Measurements from ENCODE around the gene NFASC. TPM values are rescaled to one million over a fixed set of nuclear protein-coding genes. Genes with fewer than 3 reads are reported as not detected.

Gene NFASC
- total RNA-seq, 2 donors from 2014 or later: 8.2 to 23.2 TPM

DNA sequence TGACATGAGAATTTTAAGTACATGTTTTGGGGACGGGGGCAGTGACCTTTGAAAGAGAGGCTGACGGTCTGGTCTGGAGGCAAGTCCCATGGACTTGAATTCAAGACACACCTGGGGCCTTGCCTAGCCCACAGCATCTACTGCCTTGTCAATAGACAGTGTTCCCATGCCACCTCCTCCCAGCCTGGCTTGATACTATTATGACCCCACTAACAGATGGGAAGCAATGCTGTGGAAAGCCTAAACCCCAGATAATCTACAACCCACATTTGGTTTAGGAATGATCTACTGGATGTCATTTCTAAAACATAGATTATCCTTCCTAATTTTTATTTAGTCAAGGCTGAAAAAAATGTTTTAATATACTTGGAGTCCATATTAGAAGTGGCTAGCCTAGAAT, 17.8 kb upstream of the NFASC start:
- intact Hi-C loops (cut with DNase I, micrococcal nuclease): no loop called here
- DNase-seq: no peak
- ATAC-seq: no peak

DNA sequence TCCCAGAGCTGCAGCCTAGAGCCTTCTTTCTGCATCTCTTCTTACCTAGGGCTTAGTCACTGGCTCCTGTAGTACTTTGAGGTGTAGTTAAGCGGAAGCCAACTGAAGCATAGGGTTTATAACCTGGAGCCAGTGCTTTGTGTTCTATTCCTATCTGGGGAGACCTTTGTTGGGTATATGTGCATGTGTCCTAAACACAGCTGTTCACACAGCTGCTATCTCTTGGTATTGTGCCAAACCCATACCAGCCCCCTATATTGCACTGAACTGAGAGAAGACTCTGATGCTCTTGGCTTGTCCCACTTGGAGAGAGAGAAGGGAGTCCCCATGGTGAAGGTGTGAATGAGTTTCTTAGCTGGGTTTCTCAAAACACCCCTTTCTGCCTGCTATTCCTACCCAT, 17.2 kb upstream of the NFASC start:
- ATAC-seq: no peak
- intact Hi-C loops (cut with DNase I, micrococcal nuclease): no loop called here
- DNase-seq: no peak

DNA sequence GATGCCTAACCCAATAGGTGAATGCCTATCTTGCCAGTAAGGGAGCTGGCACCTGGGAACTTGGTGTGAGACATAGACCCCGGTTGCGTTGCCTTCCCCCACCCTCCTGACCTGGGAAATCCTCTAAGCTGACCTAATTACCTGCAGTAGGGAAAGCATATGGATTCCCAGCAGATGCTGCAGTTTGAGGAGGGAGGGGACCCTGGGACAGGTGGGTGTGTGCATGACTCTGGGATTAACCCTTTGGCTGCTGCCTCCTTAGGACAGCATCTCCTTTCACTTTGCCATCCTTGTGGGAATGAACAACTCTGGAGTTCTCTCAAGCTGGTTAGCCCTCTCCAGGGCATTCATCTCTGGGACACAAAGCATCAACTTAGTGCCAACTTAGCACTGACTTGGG, 16.4 kb upstream of the NFASC start:
- intact Hi-C loops (cut with DNase I, micrococcal nuclease): no loop called here
- DNase-seq: no peak
- ATAC-seq: no peak

DNA sequence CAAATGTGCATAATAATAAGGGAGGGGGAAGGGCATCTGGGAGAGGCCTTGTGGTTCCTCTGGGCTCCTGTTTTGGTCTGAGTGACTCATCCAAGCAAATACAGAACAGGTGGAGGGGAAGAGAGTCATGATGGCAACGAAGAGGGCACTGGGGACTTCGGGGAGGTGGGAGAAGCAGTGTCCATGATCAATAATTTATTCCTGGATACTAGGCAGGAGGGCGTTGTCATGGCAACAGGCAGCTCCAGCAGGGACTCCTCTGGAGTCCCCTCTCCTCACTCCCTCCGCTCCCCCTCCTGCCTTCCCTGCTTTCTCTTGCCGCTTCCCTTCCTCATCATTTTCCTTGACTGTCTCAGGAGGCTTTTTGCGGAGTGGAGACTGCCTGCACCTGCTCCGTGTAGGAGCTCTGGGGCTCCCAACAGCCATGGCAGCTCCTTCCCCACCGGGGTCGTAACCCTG, 12.3 kb upstream of the NFASC start:
- ATAC-seq (no peak), DNase-seq (no peak)
- intact Hi-C loops (cut with DNase I, micrococcal nuclease): no loop called here

DNA sequence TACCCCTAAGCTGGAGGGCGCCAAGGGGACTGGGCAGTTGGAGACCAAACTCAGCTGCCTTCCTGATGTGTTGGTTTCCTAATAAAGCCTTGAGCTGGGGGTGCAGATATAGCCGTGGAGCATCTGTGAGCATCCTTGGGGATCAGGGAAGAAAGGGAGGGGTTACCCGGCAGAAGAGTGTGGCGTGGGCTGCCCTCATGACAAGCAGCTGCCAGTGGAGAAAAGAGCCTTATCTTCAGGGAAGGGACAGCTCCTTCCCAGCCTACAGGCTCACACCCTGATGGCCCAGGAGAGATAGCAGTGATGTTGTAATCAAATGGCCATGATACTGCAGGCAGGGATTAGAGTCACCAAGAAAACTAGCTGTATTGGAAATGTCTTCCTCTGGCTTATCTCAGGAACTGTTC, 10.8 kb upstream of the NFASC start:
- no peak for DNase-seq
- intact Hi-C loops (cut with DNase I, micrococcal nuclease): no loop called here
- ATAC-seq: no peak

DNA sequence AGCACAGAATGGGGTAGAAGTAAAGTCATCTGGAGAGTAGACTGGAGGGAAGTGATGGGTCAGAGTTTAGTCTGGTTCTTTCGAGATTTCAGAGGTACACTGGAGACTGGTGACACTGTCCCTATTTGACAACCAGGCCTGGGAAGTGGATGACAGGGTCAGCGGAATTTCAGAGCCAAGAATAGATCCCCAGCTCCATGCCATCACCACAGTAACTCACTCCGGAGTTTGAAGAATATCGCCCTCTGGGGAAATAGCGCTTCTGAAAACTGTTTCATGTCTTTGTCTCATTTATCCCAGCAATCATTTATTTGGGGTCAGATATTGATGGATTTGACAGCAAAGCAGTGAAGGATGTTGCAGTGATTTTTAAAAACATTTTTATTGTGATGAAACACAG, 7.6 kb upstream of the NFASC start:
- intact Hi-C loops (cut with DNase I, micrococcal nuclease): no loop called here
- no peak for ATAC-seq
- no peak for DNase-seq

DNA sequence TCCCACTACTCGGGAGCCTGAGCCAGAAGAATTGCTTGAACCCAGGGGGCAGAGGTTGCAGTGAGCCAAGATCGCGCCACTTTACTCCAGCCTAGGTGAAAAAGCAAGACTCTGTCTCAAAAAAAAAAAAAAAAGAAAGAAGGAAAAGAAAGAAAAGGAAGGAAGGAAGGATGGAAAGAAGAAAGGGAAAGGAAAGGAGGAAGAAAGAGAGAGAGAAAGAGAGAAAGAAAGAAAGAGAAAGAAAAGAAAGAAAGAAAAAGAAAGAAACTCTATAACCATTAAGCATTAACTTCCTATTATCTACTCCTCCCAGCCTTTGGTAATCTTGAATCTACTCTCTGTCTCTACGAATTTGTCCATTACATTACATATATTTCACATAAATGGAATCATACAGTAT, 6.9 kb upstream of the NFASC start:
- DNase-seq: no peak
- intact Hi-C loops (cut with DNase I, micrococcal nuclease): no loop called here
- no peak for ATAC-seq

DNA sequence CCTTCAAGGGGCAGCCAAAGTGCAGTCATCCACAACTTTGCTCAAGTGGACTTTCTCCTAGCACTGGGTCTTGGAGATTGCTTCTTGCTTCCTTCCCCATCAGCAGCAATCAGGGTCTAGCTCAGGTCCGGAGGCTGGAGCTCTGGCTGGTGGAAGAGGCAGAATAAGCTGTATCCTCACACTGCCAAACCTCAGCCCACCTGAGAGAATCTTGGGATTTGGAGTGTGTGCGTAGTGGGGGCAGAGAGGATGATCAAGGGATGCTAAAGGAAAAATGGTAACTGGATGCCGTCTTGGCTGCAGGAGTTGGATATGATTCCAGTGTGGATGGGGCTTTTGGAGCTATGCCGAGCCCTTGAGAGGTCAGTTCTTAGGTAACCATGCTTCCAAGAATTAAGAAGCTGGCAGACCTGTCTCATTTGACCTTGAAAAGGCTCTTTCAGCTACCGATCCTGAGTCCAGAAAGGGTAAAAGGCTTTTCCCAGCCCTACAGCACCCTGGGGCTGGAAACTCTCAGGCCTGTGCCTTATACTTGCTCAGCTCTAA, 4.5 kb upstream of the NFASC start:
- intact Hi-C loops (cut with DNase I, micrococcal nuclease): no loop called here
- ATAC-seq: no peak
- DNase-seq: no peak

DNA sequence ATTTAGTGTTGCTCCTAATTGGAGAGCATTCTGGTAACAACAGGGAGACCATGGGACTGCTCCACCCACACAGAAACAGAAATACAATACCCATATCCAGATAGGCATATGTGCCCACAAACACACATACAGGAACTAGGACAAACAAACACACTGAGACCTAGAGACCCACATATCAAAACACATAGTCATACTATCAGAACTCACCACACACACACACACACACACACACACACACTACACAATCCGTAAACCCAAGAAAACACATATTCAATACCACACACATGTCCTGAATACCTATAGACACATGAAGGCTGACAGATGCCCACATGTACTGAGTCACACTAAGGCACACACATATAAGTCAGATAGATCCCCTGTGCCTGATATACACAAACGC, 3.5 kb upstream of the NFASC start:
- DNase-seq: no peak
- intact Hi-C loops (cut with DNase I, micrococcal nuclease): no loop called here
- no peak for ATAC-seq

DNA sequence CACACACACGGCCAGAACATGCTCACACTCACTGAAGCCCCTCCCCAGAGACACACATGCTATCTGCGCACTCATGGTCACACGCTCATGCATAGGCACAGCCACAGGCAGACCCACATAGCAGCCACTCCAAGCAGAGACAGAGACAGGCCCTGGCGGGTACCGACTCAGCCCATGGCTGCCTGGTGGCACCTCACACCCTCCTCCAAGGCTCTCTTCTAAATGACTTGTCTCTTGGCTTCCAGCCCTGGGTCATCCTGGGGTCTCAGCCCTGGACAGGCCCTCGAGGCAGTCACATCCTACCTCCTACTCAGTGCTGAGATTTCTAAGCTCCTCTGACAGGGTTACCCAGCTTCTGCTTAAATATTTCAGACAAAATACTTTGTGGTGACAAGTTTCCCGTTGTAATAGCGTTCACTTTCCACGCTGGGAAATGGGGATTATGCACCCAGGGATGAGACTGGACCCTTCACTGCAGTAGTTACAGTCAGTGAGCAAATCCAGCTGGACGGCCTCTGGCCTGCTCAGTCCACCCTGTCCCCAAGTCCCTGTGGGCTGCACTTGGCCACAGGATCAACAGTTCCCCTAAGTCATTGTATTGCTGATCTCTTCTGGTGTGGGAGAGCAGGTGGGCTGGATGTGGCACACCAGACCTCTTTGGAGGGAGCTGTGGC, 2.9 kb upstream of the NFASC start:
- no peak for ATAC-seq
- DNase-seq: no peak
- intact Hi-C loops (cut with DNase I, micrococcal nuclease): no loop called here

DNA sequence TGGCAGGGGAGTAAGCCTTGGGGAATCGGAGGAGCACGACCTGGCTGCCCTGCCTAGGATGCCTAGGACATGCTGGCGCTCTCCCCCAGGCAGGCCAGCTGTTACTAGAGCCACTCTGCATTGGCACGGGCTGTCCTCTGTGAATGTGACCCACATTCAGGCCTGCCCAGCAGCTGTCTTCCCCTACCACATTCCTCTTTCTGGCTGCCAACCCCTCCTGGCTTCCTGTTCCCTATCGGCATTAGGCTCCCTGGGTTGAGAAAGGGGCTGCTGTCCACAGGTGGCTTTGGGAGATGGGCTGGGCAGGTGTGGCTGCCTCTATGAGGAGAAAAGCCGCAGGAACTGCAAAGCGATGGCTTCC, 2.3 kb upstream of the NFASC start:
- intact Hi-C loops (cut with DNase I, micrococcal nuclease): no loop called here
- no peak for ATAC-seq
- DNase-seq: no peak

DNA sequence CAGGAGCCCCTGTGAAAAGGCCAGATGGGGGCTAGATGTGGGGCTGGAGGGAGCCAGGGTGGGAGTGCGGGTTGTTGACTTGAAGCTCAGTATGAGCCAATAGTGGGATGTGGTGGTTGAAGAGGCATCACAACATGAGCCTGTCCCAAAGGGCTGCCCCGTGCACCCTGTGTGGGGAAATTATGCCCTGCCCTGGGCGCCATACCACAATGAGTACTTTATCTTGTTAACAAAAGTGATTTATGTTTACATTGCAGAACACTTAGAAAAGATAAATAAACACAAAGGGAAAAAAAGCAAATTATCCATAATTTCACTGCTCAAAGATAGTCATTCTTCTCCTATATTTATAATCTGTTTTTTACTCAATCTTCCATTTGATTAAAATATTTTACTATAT, 1.6 kb upstream of the NFASC start:
- intact Hi-C loops (cut with DNase I, micrococcal nuclease): no loop called here
- DNase-seq (no peak), ATAC-seq (no peak)

DNA sequence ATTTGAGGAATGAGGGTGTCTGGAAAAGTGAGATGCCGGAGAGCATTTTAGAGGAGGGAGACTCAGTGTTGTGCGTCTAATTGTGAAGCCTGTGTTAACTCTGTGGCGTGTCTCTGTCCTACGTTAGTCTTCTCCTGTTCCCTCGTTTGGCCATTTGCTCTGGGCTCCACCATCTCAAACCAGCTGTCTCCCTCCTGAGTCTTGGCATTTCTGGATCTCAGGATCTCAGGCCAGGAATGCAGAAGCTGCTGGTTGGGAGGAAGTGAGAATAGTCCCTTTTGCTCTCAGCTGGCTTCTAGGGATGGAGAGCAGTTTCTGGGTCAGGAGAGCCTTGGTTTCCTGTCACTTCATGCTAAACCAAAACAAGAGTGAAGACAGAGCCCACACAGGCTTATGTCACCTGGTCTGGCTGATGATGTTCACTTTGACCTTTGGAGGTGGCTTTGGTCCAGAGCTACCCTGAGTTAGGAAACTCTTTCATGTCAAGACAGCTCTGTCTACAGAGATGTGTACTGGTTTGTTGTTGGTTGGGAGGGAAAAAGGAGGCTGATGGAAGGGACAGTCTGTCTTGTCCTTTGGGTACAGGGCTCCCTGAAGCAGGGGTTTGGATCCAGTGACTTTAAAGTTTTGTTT, 859 bp downstream of the NFASC start:
- intact Hi-C loops (cut with DNase I, micrococcal nuclease): no loop called here
- ATAC-seq (no peak), DNase-seq (no peak)

DNA sequence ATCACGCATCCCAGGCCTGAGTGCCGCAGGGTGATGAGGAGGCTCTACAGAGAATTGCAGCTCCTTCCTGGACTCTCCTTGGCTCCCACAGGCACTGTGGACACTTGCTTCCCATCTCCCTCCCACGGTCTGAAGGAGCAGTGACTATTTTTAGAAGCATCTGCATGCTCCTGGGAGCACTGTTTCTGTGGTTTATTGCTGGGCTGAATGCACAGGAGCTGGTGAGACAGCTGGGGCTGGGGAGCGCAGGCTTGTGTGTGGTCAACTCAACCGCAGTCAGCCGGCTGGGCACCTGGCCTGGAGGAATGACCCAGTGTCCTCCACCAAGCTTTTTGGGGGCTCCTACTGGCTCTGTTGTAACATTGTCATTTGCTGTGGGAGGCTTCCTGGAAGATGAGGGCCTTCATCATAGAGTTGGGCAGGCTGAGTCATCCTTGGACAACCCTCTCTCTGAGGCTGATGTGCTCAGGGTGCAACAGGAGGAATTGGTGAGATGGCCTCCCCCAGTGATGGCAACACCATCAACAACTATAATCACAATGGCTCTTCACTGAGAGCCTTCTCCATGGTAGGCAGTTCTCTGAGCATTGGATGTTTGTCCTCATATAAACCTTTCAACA, 1.7 kb downstream of the NFASC start:
- intact Hi-C loops (cut with DNase I, micrococcal nuclease): no loop called here
- no peak for ATAC-seq
- no peak for DNase-seq

DNA sequence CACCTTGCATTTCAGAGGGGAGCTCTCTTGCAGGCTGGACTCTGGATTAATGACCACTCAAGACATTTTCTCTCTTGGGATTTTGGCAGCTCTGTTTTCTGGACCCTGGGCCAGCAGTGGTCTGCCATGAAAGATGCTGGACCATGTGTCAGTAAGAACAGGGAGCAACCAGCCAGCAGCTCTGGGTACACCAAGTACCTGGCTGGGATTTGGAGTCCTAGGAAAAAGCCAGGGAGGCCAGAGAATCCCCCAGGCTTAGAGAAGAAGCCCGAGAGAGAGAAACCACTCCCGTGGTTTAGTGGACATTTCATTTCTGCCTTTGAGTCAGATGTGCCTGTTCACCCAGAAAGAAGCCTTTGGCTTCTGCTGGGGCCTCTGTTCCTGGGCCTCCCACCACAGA, 2.5 kb downstream of the NFASC start:
- intact Hi-C loops (cut with DNase I, micrococcal nuclease): no loop called here
- no peak for DNase-seq

DNA sequence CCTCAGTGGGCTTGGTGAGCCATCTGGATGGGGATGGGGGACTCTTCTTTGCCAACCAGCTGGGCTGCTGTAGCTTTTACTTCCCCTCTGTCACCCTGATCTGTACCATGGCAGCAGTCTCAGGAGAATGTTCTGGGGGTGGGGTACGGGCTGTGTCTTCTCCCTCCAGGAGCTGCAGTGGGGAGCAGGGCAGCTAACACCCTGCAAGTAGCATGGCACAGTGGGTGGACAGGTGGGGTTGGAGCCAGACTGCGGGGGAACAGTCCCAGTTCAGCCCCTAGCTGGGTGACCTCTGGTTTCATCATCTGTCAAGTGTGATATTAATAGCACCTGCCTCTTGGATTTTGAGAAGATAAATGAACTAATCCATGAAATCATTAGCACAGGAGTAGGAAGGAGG, 3.1 kb downstream of the NFASC start:
- intact Hi-C loops (cut with DNase I, micrococcal nuclease): no loop called here
- DNase-seq: no peak
- no peak for ATAC-seq

More for the DNA sequence above, 2.5 kb downstream of the NFASC start:
- ATAC-seq: no peak

DNA sequence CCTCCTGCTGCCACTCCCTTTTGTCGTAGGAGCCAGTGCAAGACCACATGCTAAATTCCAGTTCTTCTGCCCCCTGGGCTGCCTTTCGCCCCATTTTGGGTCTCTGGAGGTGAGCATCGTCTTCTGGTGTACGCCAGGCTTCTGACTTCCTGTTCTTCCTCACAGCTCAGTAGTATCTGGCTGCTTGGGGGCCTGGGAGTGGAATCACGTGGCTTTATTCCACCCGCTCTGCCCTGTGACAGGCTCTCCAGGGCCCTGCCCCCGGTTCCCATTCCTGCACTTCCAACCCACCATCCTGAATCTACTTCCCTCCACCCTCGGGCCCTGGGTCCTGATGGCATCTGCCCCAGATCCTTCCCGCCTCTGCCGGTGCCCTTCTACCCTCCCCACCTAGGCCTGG, 3.6 kb downstream of the NFASC start:
- ATAC-seq (no peak), DNase-seq (no peak)
- intact Hi-C loops (cut with DNase I, micrococcal nuclease): no loop called here

DNA sequence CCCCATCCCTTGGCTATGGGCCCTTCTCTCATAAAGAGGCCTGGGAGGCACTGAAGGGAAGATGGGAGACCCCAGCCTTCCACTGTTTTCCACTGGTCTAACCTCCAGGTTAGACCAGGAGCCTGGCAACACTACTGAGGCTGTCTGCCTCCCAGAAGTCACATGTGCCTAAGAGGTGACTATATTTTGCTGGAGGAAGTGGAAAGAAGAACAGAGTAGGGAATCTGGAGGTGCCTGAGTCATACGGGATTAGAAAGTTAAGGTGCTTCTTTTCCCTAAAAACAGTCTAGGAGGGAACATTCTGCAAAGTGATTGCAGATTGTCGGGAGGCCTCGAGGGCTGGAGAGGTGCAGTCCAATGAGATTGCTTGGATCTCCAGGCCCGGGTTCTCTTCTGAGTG, 4.6 kb downstream of the NFASC start:
- DNase-seq (no peak), ATAC-seq (no peak)
- intact Hi-C loops (cut with DNase I, micrococcal nuclease): no loop called here

DNA sequence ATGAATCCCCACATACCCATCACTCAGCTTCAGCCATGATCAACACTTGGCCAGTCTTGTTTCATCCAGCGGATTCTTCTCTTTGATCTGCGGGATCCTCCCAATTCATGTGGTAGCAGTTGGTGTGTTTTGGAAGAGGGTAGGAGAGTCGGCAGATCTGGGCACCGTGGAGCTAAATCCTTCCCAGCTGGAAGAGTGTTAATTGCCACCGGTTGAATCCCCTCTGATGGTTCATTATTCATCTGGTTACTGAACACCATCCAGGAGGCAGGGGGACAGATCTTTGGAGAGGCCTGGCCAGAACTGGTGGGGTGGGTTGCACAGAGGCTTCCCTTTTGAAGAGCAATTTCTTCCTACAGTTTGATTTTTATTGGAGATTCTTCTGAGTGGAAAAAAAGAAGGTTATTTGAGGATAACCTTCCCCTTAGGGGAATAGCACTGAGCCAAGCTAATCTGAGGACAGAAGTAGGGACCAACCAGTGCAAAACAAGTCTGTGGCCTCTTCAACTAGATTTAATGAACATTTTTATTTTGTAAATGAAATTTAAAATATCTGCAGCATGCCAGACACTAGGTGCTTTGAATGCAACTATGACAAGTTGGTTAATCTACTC, 8.1 kb downstream of the NFASC start:
- intact Hi-C loops (cut with DNase I, micrococcal nuclease): no loop called here
- ATAC-seq (no peak), DNase-seq (no peak)

DNA sequence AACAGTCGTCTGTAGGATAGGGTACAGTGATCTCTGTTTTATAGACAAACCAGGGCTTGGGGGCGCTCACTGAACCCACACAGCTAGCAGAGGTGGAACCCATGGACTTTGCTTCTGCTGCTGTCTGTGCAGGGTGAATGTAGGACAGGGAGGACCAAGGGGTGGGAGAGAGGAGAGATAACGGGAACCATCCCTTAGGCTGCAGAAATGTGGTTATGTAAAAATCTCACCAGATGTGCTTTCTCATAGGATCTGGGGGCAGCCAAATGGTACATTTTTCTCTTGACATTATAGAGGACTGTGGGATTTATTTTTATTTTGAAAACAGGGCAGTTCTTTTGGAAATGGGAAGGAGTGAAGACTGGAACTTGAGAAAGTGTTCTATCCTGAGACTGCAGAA, 8.7 kb downstream of the NFASC start:
- intact Hi-C loops (cut with DNase I, micrococcal nuclease): no loop called here
- DNase-seq (no peak), ATAC-seq (no peak)

Measured in left colon (tissue), 2 donors.